Activated CD8-positive, alpha-beta T cell treated with anti-CD3 and anti-CD28 coated beads for 36 hours (primary cell): ENCODE measurements around the gene SEMA5B. TPM values are rescaled to one million over a fixed set of nuclear protein-coding genes. Genes with fewer than 3 reads are reported as not detected.
A peak's percentile ranks its signal among the peaks of the same experiment; 100 is the strongest.

ENCODE experiments used
- ATAC-seq: fragments of 200-7000 bp; cut with Tn5 transposase; one replicate; pipeline ENCODE4 v1.10.0; 2021; ENCODE audit warnings: mild to moderate bottlenecking, moderate library complexity
- CTCF ChIA-PET: fragments of 350-600 bp; sonication (Branson Sonifier 250); formaldehyde crosslinking; loops from one replicate; lab custom pipeline; 2021; ENCODE audit warnings: antibody characterized with exemption; lab: Charles Lee
- POLR2A ChIA-PET: fragments of 350-600 bp; sonication (Branson Sonifier 250); formaldehyde crosslinking; loops from one replicate; lab custom pipeline; 2021; ENCODE audit warnings: antibody characterized with exemption; lab: Charles Lee
- DNase-seq: peaks from one replicate; pipeline ENCODE4 v3.0.0-alpha.2; 2020
- H3K27ac Mint-ChIP-seq: one replicate; pipeline ENCODE4 v1.8.0; 2021; ENCODE audit warnings: mild to moderate bottlenecking, mixed read lengths
- H3K27me3 Mint-ChIP-seq: one replicate; pipeline ENCODE4 v1.8.0; 2021; ENCODE audit warnings: mixed read lengths
- H3K36me3 Mint-ChIP-seq: one replicate; pipeline ENCODE4 v1.8.0; 2021; ENCODE audit warnings: low read depth, mixed read lengths
- H3K4me1 Mint-ChIP-seq: one replicate; pipeline ENCODE4 v1.8.0; 2021; ENCODE audit warnings: low read depth, mixed read lengths
- H3K4me3 Mint-ChIP-seq: one replicate; pipeline ENCODE4 v1.8.0; 2021; ENCODE audit warnings: mild to moderate bottlenecking, moderate library complexity, mixed read lengths
- H3K9me3 Mint-ChIP-seq: one replicate; pipeline ENCODE4 v1.8.0; 2021; ENCODE audit warnings: mixed read lengths
- intact Hi-C: fragments of 100-400 bp; cut with micrococcal nuclease; formaldehyde crosslinking; loops from one replicate; pipeline ENCODE4 v1.10.0; 2022
- total RNA-seq, 2 experiments: library from RNA; stranded (reverse); gene quantifications; one replicate each; pipeline ENCODE4 v1.2.3, GENCODE V29; 2021
- TF ChIP-seq, protein P1 (sequence below): fragments of 200-600 bp; IDR thresholded peaks from one replicate; pipeline ENCODE4 v1.8.0; 2022; ENCODE audit warnings: antibody characterized with exemption, mild to moderate bottlenecking

Gene SEMA5B
- total RNA-seq, 2 experiments from 2014 or later: not detected

DNA sequence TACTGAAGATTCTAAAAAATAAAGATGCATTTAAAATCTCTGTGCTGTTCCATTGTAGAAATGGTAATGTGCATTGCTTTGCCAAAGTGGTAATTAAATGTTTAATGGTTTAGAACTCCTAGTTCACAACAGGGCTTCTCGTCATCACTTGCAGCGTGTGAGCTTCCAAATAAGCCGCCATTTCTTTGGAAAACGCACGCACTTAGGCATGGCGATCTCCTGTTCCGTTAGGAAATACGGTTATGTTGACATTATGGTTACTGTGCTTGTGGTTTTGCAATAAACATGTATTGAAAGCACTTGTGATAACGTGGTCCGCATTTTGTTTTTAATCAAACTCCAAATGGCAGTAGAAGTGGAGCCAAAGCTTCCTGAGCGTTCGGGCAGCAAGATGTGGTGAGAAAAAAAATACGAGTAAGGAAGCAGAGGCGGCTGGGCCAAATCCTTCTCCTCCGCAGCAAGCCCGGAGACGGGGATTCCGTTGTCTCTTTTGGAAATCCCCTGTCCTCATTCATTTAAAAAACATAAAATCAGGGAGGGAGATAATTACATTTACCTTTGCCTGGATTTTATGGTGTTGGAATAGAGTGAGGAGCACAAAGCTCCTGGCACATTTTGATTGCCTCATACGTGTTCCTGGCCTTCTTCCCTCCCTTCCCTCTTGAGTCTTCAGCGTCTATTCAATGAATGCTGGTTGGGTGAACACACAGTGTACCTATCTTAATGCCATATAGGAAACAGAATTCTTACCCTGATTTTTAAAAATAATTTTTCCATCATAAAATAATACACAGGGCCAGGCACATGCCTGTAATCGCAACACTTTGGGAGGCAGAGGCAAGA, 135.2 kb downstream of the SEMA5B start:
- ChIA-PET POLR2A (no interaction called here), CTCF (interaction anchor here (0.8 to 1.7 kb wide), 3 partner anchors 23 to 122 kb away, joined by 3 read pairs; no protein-coding TSS in a partner anchor)
- ATAC-seq: no peak
- H3K9me3 Mint-ChIP-seq: no peaks in the 10 kb centered on the region
- TF ChIP-seq, protein P1, sequence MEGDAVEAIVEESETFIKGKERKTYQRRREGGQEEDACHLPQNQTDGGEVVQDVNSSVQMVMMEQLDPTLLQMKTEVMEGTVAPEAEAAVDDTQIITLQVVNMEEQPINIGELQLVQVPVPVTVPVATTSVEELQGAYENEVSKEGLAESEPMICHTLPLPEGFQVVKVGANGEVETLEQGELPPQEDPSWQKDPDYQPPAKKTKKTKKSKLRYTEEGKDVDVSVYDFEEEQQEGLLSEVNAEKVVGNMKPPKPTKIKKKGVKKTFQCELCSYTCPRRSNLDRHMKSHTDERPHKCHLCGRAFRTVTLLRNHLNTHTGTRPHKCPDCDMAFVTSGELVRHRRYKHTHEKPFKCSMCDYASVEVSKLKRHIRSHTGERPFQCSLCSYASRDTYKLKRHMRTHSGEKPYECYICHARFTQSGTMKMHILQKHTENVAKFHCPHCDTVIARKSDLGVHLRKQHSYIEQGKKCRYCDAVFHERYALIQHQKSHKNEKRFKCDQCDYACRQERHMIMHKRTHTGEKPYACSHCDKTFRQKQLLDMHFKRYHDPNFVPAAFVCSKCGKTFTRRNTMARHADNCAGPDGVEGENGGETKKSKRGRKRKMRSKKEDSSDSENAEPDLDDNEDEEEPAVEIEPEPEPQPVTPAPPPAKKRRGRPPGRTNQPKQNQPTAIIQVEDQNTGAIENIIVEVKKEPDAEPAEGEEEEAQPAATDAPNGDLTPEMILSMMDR: no peak
- peaks cover 3% of the 10 kb centered on the region for H3K27me3 Mint-ChIP-seq
- peaks cover 20% of the 10 kb centered on the region for H3K4me1 Mint-ChIP-seq
- intact Hi-C loops: no loop called here
- no peak overlapping the region for H3K27ac Mint-ChIP-seq
- no peak for DNase-seq
- H3K4me3 Mint-ChIP-seq: no peak overlapping the region
- no peaks in the 10 kb centered on the region for H3K36me3 Mint-ChIP-seq

GRCh38 chr3:122890720-122891220, 136.8 kb downstream of the SEMA5B start:
- H3K27me3 Mint-ChIP-seq: no peaks in the 10 kb centered on the region
- DNase-seq (no peak), ATAC-seq (no peak)
- no peak overlapping the region for H3K4me3 Mint-ChIP-seq
- no peaks in the 10 kb centered on the region for H3K9me3 Mint-ChIP-seq
- POLR2A ChIA-PET: interaction anchor here (0.6 kb wide), 1 partner anchor 132 kb away, joined by 3 read pairs; no protein-coding TSS in a partner anchor
- H3K27ac Mint-ChIP-seq: peak overlapping the region; percentile 14
- H3K4me1 Mint-ChIP-seq: peaks cover 20% of the 10 kb centered on the region
- TF ChIP-seq, protein P1: no peak
- CTCF ChIA-PET: interaction anchor here (1.7 kb wide), 1 partner anchor 69 kb away, joined by 3 read pairs; no protein-coding TSS in a partner anchor
- H3K36me3 Mint-ChIP-seq: no peaks in the 10 kb centered on the region
- intact Hi-C loops: no loop called here

- peak; percentile 93 for ATAC-seq
- peak; percentile 57 for DNase-seq
- TF ChIP-seq, protein P1: no peak
- Mint-ChIP-seq H3K27ac (peak overlapping the region; percentile 40), H3K4me1 (peaks cover 20% of the 10 kb centered on the region), H3K4me3 (no peak overlapping the region), H3K9me3 (no peaks in the 10 kb centered on the region), H3K36me3 (no peaks in the 10 kb centered on the region), H3K27me3 (no peaks in the 10 kb centered on the region)
- intact Hi-C loops: no loop called here
- POLR2A ChIA-PET: interaction anchor here (0.6 kb wide), 1 partner anchor 132 kb away, joined by 3 read pairs; no protein-coding TSS in a partner anchor
- CTCF ChIA-PET: interaction anchor here (1.2 to 1.7 kb wide), 2 partner anchors 52 to 68 kb away, joined by 3 read pairs; no protein-coding TSS in a partner anchor
Observed at GRCh38 chr3:122890077-122890719, 137.4 kb downstream of the SEMA5B start.

DNA sequence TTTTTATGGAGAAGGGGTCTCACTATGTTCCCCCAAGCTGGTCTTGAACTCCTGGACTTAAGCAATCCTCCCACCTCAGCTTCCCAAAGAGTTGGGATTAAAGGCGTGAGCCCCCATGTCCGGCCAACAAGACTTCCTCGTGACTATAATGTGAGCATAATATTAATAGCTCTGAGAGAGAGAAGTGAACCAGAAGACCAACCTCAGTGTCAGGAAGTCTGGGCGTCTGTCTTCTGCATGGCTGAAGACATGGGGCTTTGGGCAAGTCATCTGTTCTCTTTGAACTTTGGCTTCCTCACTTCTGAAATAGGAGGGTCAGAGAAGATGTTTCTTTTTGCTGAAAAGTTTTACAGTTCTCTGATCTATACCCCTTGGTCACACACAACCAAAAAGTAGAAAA, 140.6 kb downstream of the SEMA5B start:
- TF ChIP-seq, protein P1: no peak
- intact Hi-C loops: no loop called here
- H3K27ac Mint-ChIP-seq: no peak overlapping the region
- no peaks in the 10 kb centered on the region for H3K9me3 Mint-ChIP-seq
- no peaks in the 10 kb centered on the region for H3K27me3 Mint-ChIP-seq
- ChIA-PET CTCF (no interaction called here), POLR2A (interaction anchor here (0.7 kb wide), 1 partner anchor 391 kb away, joined by 3 read pairs; no protein-coding TSS in a partner anchor)
- H3K36me3 Mint-ChIP-seq: no peaks in the 10 kb centered on the region
- no peak for ATAC-seq
- peaks cover 12% of the 10 kb centered on the region for H3K4me1 Mint-ChIP-seq
- DNase-seq: no peak
- H3K4me3 Mint-ChIP-seq: no peak overlapping the region
